Testis (tissue), 3 donors: ENCODE data around the gene VEZT. TPM values are rescaled to one million over a fixed set of nuclear protein-coding genes. Genes with fewer than 3 reads are reported as not detected.

ENCODE experiments used
- DNase-seq: peaks from one replicate; pipeline ENCODE4 v3.0.0-alpha.2; 2019
- H3K27ac ChIP-seq, 2 donors: fragments of 200-600 bp; sonication (generic); one replicate each; pipeline ENCODE4 v1.5.1; 2019
- H3K27me3 ChIP-seq: fragments of 200-600 bp; sonication (generic); one replicate; pipeline ENCODE4 v1.5.1; 2019
- H3K36me3 ChIP-seq: fragments of 200-600 bp; sonication (generic); one replicate; pipeline ENCODE4 v1.5.1; 2017; ENCODE audit warnings: low read depth; ENCODE audit errors: missing control alignments
- H3K4me1 ChIP-seq: fragments of 200-600 bp; sonication (generic); one replicate; pipeline ENCODE4 v1.5.1; 2019
- H3K4me3 ChIP-seq, 2 donors: fragments of 200-600 bp; sonication (generic); one replicate each; pipeline ENCODE4 v1.5.1; 2017 to 2019
- H3K9me3 ChIP-seq: fragments of 200-600 bp; sonication (generic); one replicate; pipeline ENCODE4 v1.5.1; 2017
- POLR2A ChIP-seq: fragments of 450-650 bp; IDR thresholded peaks from one replicate; pipeline ENCODE4 v1.6.1; 2017; ENCODE audit warnings: antibody characterized with exemption, mild to moderate bottlenecking, moderate library complexity
- WGBS, 2 donors: methylation state at CpG; one replicate each; pipeline ENCODE4 v1.1.5; 2018; 5-methylcytosine and 5-hydroxymethylcytosine counted together
- intact Hi-C: fragments of 100-400 bp; cut with DNase I; formaldehyde crosslinking; loops from one replicate; pipeline ENCODE4 v1.15.1; 2023; ENCODE audit warnings: low total_unique reads
- polyA plus RNA-seq: library from polyadenylated mRNA; stranded (reverse); fragments of 350-450 nt; fragmentation: Illumina TruSeq; extraction: RNeasy Lipid Tissue Mini Kit (QIAGEN cat#74804); gene quantifications from one replicate; pipeline ENCODE4 v1.2.3, GENCODE V29; 2014; ENCODE audit warnings: low read depth, low replicate concordance; ENCODE audit not compliant: insufficient read depth
- total RNA-seq, 2 donors: library from RNA; depleted of rRNA; stranded (reverse); fragments of >200 nt; gene quantifications; one replicate each; pipeline ENCODE4 v1.2.3, GENCODE V29; 2016
- TF ChIP-seq, protein P1 (sequence below), 3 experiments: fragments of 450-650 bp in 2 of 3; fragments of 200-600 bp in 1 of 3; sonication (generic) in 1 of 3; IDR thresholded peaks; one replicate each; pipeline ENCODE4 v1.5.1; 2016 to 2019; ENCODE audit warnings: antibody characterized with exemption in 3 of 3, mild to moderate bottlenecking in 2 of 3, moderate library complexity in 1 of 3

Gene VEZT
- total and polyA plus RNA-seq, 3 donors from 2014 or later = 31.7 to 112 (median 94.6) TPM

DNA sequence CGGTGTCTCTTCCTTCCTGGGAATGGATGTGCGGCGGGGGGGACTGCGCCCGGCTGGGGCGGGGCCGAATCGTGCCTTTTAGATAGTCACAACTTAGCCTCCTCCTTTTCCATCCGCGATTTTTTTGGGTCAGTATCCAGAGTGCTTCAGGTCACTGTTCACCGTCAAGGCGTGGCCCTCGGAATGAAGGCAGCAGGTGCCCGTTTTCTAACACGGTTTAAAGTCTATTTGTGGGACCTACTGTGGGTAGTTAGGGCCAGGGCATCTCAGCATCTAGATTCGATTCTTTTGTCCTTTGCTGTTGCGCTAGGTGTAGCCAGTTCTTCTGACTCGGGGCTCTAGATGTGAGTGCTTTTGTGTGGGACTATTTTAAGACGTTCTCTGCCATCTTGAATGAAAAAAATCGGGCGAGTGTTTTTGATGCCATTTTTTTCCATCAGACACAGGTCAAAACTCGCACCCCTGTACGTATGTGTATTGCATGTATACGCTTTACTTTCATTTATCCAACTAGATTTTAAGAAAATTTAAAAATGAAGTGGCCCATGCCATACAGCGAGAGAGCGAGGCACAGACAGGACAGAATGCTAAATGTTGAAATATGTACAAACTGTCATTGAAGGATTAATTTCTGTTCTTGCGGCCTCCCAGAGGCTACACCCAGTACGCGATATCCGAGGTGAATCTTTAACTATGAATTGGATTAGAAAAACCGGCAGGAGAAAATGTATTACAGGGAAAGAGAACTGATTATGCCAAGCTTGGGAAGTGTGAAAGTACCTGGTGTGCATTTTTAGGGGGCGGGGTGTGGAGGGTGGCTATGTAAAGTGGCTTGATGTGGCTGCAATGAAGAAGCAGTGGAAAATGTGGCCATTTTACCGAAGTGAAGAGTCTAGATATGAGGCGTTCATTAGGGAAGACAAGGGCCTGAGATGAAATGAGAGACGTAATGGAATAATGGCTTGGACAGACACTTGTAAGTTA lies 835 bp downstream of the VEZT start:
- H3K27me3 ChIP-seq = no peaks in the 10 kb centered on the region
- intact Hi-C loops = loop anchor here (5.0 kb wide), 1 partner anchor 101 kb away; no protein-coding TSS in a partner anchor
- peak overlapping the region; percentile 84 to 91 for H3K4me3 ChIP-seq
- peak overlapping the region; percentile 93 to 96 for H3K27ac ChIP-seq
- H3K36me3 ChIP-seq = no peaks in the 10 kb centered on the region
- peak; percentile 84 for DNase-seq
- H3K4me1 ChIP-seq = peaks cover 27% of the 10 kb centered on the region
- WGBS, 2 donors = 2 to 3% methylated on average over 28 to 29 of the region's 35 CpGs
- H3K9me3 ChIP-seq = no peaks in the 10 kb centered on the region
- TF ChIP-seq POLR2A = no peak
- TF ChIP-seq, protein P1, sequence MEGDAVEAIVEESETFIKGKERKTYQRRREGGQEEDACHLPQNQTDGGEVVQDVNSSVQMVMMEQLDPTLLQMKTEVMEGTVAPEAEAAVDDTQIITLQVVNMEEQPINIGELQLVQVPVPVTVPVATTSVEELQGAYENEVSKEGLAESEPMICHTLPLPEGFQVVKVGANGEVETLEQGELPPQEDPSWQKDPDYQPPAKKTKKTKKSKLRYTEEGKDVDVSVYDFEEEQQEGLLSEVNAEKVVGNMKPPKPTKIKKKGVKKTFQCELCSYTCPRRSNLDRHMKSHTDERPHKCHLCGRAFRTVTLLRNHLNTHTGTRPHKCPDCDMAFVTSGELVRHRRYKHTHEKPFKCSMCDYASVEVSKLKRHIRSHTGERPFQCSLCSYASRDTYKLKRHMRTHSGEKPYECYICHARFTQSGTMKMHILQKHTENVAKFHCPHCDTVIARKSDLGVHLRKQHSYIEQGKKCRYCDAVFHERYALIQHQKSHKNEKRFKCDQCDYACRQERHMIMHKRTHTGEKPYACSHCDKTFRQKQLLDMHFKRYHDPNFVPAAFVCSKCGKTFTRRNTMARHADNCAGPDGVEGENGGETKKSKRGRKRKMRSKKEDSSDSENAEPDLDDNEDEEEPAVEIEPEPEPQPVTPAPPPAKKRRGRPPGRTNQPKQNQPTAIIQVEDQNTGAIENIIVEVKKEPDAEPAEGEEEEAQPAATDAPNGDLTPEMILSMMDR (IDR thresholded peaks at IDR 0.05) = no peak

DNA sequence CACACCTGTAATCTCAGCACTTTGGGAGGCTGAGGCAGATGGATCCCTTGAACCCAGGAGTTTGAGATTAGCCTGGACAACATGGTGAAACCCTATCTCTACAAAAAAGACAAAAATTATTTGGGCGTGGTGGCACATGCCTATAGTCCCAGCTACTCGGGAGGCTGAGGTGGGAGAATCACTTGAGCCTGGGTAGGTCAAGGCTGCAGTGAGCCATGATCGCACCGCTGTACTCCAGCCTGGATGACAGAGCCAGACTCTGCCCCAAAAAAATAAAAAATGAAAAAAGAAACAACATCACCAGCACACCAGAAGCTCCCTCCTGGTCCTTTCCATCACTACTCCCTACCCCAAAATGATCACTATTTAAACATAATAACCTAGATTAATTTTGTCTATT lies 2.6 kb downstream of the VEZT start:
- intact Hi-C loops = no loop called here
- WGBS, 2 donors = 72 to 76% methylated on average over 4 of the region's 4 CpGs
- DNase-seq = no peak
- Histone ChIP-seq H3K9me3 (no peaks in the 10 kb centered on the region), H3K4me3 (no peak overlapping the region), H3K36me3 (no peaks in the 10 kb centered on the region), H3K27me3 (no peaks in the 10 kb centered on the region), H3K4me1 (peaks cover 25% of the 10 kb centered on the region), H3K27ac (no peak overlapping the region)
- TF ChIP-seq, protein P1 (IDR thresholded peaks at IDR 0.05) = no peak
- no peak for TF ChIP-seq POLR2A

DNA sequence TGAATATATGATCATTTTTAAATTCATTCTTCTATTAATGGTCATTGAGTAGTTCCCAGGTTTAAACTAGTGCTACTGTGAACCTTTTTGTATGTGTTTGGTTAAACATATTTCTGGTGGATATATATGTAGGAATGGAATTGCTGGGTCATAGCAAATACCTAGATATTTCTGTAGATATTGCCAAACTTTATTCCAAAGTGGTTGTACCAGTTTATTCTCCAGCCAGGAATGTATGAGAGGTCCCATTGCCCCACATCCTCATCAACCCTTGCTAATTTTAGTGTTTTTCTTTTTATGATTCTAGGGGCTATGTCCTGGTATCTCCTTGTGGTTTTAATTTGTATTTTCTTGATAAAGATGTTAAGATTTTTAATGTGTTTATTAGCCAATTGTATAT lies 3.1 kb downstream of the VEZT start:
- H3K36me3 ChIP-seq = no peaks in the 10 kb centered on the region
- no peak overlapping the region for H3K27ac ChIP-seq
- H3K4me3 ChIP-seq = no peak overlapping the region
- intact Hi-C loops = no loop called here
- TF ChIP-seq POLR2A = no peak
- TF ChIP-seq, protein P1 (IDR thresholded peaks at IDR 0.05) = no peak
- peaks cover 21% of the 10 kb centered on the region for H3K4me1 ChIP-seq
- no peaks in the 10 kb centered on the region for H3K9me3 ChIP-seq
- H3K27me3 ChIP-seq = no peaks in the 10 kb centered on the region
- no peak for DNase-seq

DNA sequence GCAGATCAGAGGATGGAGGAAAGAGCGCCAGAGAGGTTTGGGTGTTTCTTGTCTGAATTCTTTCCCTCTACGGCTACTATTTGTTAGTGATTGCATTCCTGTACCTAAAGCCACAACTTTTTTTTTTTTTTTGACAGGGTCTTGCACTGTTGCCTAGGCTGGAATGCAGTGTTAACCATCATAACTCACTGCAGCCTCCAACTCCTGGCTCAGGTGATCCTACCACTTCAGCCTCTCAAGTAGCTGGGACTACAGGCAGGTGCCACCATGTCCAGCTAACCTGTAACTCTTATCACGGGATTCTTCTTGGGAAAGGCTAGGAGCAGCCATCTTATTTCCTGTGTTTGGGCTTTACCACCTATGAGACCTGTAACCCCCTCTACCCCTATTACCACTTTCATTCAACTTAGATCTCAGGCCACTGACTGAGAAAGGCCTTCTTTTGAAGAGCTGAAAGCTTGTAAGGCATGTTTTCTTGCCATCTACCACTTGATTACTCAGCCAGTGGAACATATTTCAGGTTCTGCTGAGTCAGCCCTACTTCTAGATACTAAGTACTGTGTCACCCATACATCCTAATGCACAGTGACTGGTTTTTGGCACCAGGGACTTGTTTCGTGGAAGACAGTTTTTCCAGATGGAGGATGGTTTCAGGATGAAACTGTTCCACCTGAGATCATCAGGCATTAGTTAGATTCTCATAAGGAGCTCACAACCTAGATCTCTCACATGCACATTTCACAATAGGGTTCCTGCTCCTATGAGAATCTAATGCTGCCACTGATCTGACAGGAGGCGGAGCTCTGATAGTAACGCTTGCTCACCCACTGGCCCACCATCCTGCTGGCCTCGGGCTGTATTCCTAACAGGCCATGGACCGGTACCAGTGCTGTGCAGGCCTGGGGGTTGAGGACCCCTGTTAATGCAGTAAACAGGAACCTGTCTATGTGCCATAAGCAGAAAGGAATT lies 6.9 kb downstream of the VEZT start:
- H3K4me1 ChIP-seq = peaks cover 22% of the 10 kb centered on the region
- intact Hi-C loops = no loop called here
- 92 to 93% methylated on average over 8 of the region's 8 CpGs for WGBS, 2 donors
- H3K4me3 ChIP-seq = no peak overlapping the region
- no peaks in the 10 kb centered on the region for H3K27me3 ChIP-seq
- TF ChIP-seq, protein P1 (IDR thresholded peaks at IDR 0.05) = no peak
- no peak for TF ChIP-seq POLR2A
- no peaks in the 10 kb centered on the region for H3K36me3 ChIP-seq
- no peaks in the 10 kb centered on the region for H3K9me3 ChIP-seq
- H3K27ac ChIP-seq = no peak overlapping the region
- no peak for DNase-seq
